WERI-Rb-1 (cell line): ENCODE data around the gene EDARADD.

Experiments
- DNase-seq: peaks from one replicate; pipeline ENCODE4 v3.0.0-alpha.2; 2020
- H3K27ac ChIP-seq: fragments of 250-450 bp; sonication (Bioruptor Pico); 2 replicates; pipeline ENCODE4 v1.5.1; 2020; ENCODE audit warnings: mild to moderate bottlenecking, moderate library complexity
- H3K27me3 ChIP-seq: fragments of 250-450 bp; sonication (Bioruptor Pico); 2 replicates; pipeline ENCODE4 v1.5.1; 2021; ENCODE audit warnings: mild to moderate bottlenecking, low read depth, moderate library complexity; ENCODE audit not compliant: insufficient read depth, severe bottlenecking
- H3K36me3 ChIP-seq: fragments of 250-450 bp; sonication (Bioruptor Pico); 2 replicates; pipeline ENCODE4 v1.5.1; 2020; ENCODE audit warnings: mild to moderate bottlenecking, moderate library complexity
- H3K4me3 ChIP-seq: 2 replicates; pipeline ENCODE4 v1.5.1; 2011; ENCODE audit warnings: low read depth, mild to moderate bottlenecking, control low read depth, low read length
- H3K9me3 ChIP-seq: fragments of 250-450 bp; sonication (Bioruptor Pico); 2 replicates; pipeline ENCODE4 v1.5.1; 2021; ENCODE audit warnings: mild to moderate bottlenecking, moderate library complexity; ENCODE audit not compliant: severe bottlenecking
- CTCF ChIP-seq: IDR thresholded peaks from 2 replicates; pipeline ENCODE4 v1.5.1; 2011; ENCODE audit warnings: low read depth, mild to moderate bottlenecking, control low read depth, inconsistent platforms, low read length

EDARADD gene

GRCh38 chr1:236425031-236425663 is 31.1 kb downstream of the EDARADD start:
- no peaks in the 10 kb centered on the region for H3K27me3 ChIP-seq
- H3K27ac ChIP-seq = no peak overlapping the region
- TF ChIP-seq CTCF = 0 out of 2 replicates have a peak, but pooled peaks have one; percentile 22
- peak; percentile 33 for DNase-seq
- H3K36me3 ChIP-seq = no peaks in the 10 kb centered on the region
- H3K4me3 ChIP-seq = no peak overlapping the region
- H3K9me3 ChIP-seq = no peaks in the 10 kb centered on the region

GRCh38 chr1:236426215-236426614 is 32.1 kb downstream of the EDARADD start:
- no peak overlapping the region for H3K27ac ChIP-seq
- H3K4me3 ChIP-seq = no peak overlapping the region
- no peaks in the 10 kb centered on the region for H3K9me3 ChIP-seq
- no peaks in the 10 kb centered on the region for H3K36me3 ChIP-seq
- no peaks in the 10 kb centered on the region for H3K27me3 ChIP-seq
- DNase-seq = no peak
- no peak for TF ChIP-seq CTCF

GRCh38 chr1:236429715-236430274 is 35.7 kb downstream of the EDARADD start:
- H3K36me3 ChIP-seq = no peaks in the 10 kb centered on the region
- TF ChIP-seq CTCF = no peak

GRCh38 chr1:236433819-236434315 is 39.8 kb downstream of the EDARADD start:
- Histone ChIP-seq H3K27me3 (no peaks in the 10 kb centered on the region), H3K4me3 (no peak overlapping the region)
- TF ChIP-seq CTCF = no peak

More at GRCh38 chr1:236429715-236430274, 35.7 kb downstream of the EDARADD start:
- Histone ChIP-seq H3K9me3 (no peaks in the 10 kb centered on the region), H3K4me3 (no peak overlapping the region), H3K27ac (no peak overlapping the region), H3K27me3 (no peaks in the 10 kb centered on the region)
- no peak for DNase-seq

GRCh38 chr1:236438614-236439013 is 44.5 kb downstream of the EDARADD start:
- no peak overlapping the region for H3K27ac ChIP-seq
- H3K9me3 ChIP-seq = no peaks in the 10 kb centered on the region
- DNase-seq = no peak
- no peak overlapping the region for H3K4me3 ChIP-seq
- no peaks in the 10 kb centered on the region for H3K27me3 ChIP-seq
- H3K36me3 ChIP-seq = no peaks in the 10 kb centered on the region
- TF ChIP-seq CTCF = no peak

More at GRCh38 chr1:236433819-236434315, 39.8 kb downstream of the EDARADD start:
- H3K9me3 ChIP-seq = no peaks in the 10 kb centered on the region
- DNase-seq = no peak
- no peak overlapping the region for H3K27ac ChIP-seq
- no peaks in the 10 kb centered on the region for H3K36me3 ChIP-seq
